BJ (cell line): ENCODE measurements around the gene PHKG1. TPM values are rescaled to one million over a fixed set of nuclear protein-coding genes. Genes with fewer than 3 reads are reported as not detected.
"Not testable (repeated sequence)": the region's sequence is repeated elsewhere in the genome, so short reads cannot be mapped to it uniquely, and the experiment has no call there.

Experiments used
- CTCF ChIA-PET: fragments of 350-600 bp; formaldehyde crosslinking; extraction: SDS; loops from one replicate; lab custom pipeline; 2021; ENCODE audit warnings: antibody characterized with exemption, inconsistent platforms; lab: Yijun Ruan, JAX
- POLR2A ChIA-PET: fragments of 300-600 bp; sonication (Branson Sonifier 250); formaldehyde crosslinking; extraction: SDS; loops from one replicate; lab custom pipeline; 2021; ENCODE audit warnings: antibody characterized with exemption; lab: Charles Lee
- DNase-seq: peaks from one replicate; pipeline ENCODE4 v3.0.0-alpha.2; 2011; ENCODE audit warnings: low read depth
- H3K27me3 ChIP-seq: 2 replicates; pipeline ENCODE4 v1.6.0; 2011; ENCODE audit warnings: low read length; ENCODE audit not compliant: control insufficient read depth, insufficient read depth
- H3K36me3 ChIP-seq: 2 replicates; pipeline ENCODE4 v1.5.1; 2011; ENCODE audit warnings: low read length; ENCODE audit not compliant: control insufficient read depth, insufficient read depth
- H3K4me3 ChIP-seq: 2 replicates; pipeline ENCODE4 v1.5.1; 2011; ENCODE audit warnings: low read depth, mild to moderate bottlenecking, control low read depth, low read length
- CTCF ChIP-seq: IDR thresholded peaks from 2 replicates; pipeline ENCODE4 v1.5.1; 2011; ENCODE audit warnings: low read depth, mild to moderate bottlenecking, control low read depth, inconsistent platforms, low read length, moderate library complexity; ENCODE audit not compliant: insufficient read depth
- polyA plus RNA-seq: library from polyadenylated mRNA; depleted of rRNA; stranded (reverse); fragments of >200 nt; gene quantifications from 2 replicates; pipeline ENCODE4 v1.2.3, GENCODE V29; 2011

The PHKG1 gene
- polyA plus RNA-seq, 1 experiment, result 0.39 TPM

- POLR2A ChIA-PET, result interaction anchor here (0.6 to 1.0 kb wide), 2 partner anchors 13 to 27 kb away, joined by 3 to 4 read pairs; partner anchors contain the start of gene PHKG1
- Histone ChIP-seq H3K27me3 (no peaks in the 10 kb centered on the region), H3K4me3 (peak within 1 kb of the TSS; percentile 63), H3K36me3 (peaks cover 9% of the 10 kb centered on the region)
- no peak for TF ChIP-seq CTCF
- CTCF ChIA-PET, result no interaction called here
- DNase-seq, result peak; percentile 95
Measured at GRCh38 chr7:56106108-56107073, 13.6 kb upstream of the PHKG1 start, which contains the start of gene CHCHD2. Gene CHCHD2 (minus strand): TSS chr7:56106476. CDS start chr7:56106413, 63 bp downstream.

GRCh38 chr7:56105508-56105907 is 12.8 kb upstream of the PHKG1 start:
- ChIA-PET CTCF (no interaction called here), POLR2A (interaction anchor here (0.7 kb wide), 1 partner anchor 13 kb away, joined by 4 read pairs; the partner anchor contains the start of gene PHKG1)
- H3K27me3 ChIP-seq, result no peaks in the 10 kb centered on the region
- H3K36me3 ChIP-seq, result peaks cover 14% of the 10 kb centered on the region
- H3K4me3 ChIP-seq, result peak overlapping the region; percentile 63
- peak; percentile 34 for DNase-seq
- TF ChIP-seq CTCF, result no peak

- CTCF ChIA-PET, result interaction anchor here (1.5 kb wide), 1 partner anchor 30 kb away, joined by 4 read pairs; no protein-coding TSS in a partner anchor
- POLR2A ChIA-PET, H3K27me3 ChIP-seq, H3K4me3 ChIP-seq, DNase-seq: not testable (repeated sequence)
- peaks cover 21% of the 10 kb centered on the region for H3K36me3 ChIP-seq
Measured at GRCh38 chr7:56104138-56104537, 11.4 kb upstream of the PHKG1 start.

GRCh38 chr7:56099653-56100052 is 6.9 kb upstream of the PHKG1 start:
- H3K27me3 ChIP-seq, result no peaks in the 10 kb centered on the region
- no peak for DNase-seq
- ChIA-PET POLR2A (no interaction called here), CTCF (interaction anchor here (1.3 kb wide), 1 partner anchor 10 kb away, joined by 3 read pairs; no protein-coding TSS in a partner anchor)
- no peak for TF ChIP-seq CTCF
- peaks cover 21% of the 10 kb centered on the region for H3K36me3 ChIP-seq
- H3K4me3 ChIP-seq, result no peak overlapping the region

GRCh38 chr7:56098187-56099008 is 5.6 kb upstream of the PHKG1 start:
- H3K4me3 ChIP-seq, H3K27me3 ChIP-seq, DNase-seq, POLR2A ChIA-PET: not testable (repeated sequence)
- CTCF ChIA-PET, result interaction anchor here (1.1 kb wide), 1 partner anchor 19 kb away, joined by 4 read pairs; no protein-coding TSS in a partner anchor
- peaks cover 16% of the 10 kb centered on the region for H3K36me3 ChIP-seq
